Right atrium auricular region (tissue), 2 donors: ENCODE data around the gene MFSD12. TPM values are rescaled to one million over a fixed set of nuclear protein-coding genes. Genes with fewer than 3 reads are reported as not detected.

Experiments used
- DNase-seq: peaks from one replicate; pipeline ENCODE4 v3.0.0-alpha.2; 2019; ENCODE audit warnings: low spot score
- H3K27ac ChIP-seq, 2 donors: fragments of 200-600 bp; sonication (generic); 1 replicate in 1 of 2; 2 replicates in 1 of 2; pipeline ENCODE4 v1.5.1; 2016 to 2019
- H3K27me3 ChIP-seq, 2 donors: fragments of 200-600 bp; sonication (generic); one replicate each; pipeline versions ENCODE4 v1.5.1 to v1.6.0; 2017 to 2019
- H3K36me3 ChIP-seq: fragments of 200-600 bp; sonication (generic); one replicate; pipeline ENCODE4 v1.5.1; 2016
- H3K4me1 ChIP-seq, 2 donors: fragments of 200-600 bp; sonication (generic); one replicate each; pipeline versions ENCODE4 v1.5.1 to v1.6.0; 2017 to 2019
- H3K4me3 ChIP-seq, 2 donors: fragments of 200-600 bp; sonication (generic); 1 replicate in 1 of 2; 2 replicates in 1 of 2; pipeline ENCODE4 v1.5.1; 2017 to 2019; ENCODE audit warnings: mild to moderate bottlenecking in 1 of 2, moderate library complexity in 1 of 2
- H3K9me3 ChIP-seq, 2 donors: fragments of 200-600 bp; sonication (generic); one replicate each; pipeline ENCODE4 v1.5.1; 2019
- CTCF ChIP-seq, 2 donors: fragments of 200-600 bp; sonication (generic); IDR thresholded peaks; one replicate each; pipeline ENCODE4 v1.5.1; 2019; ENCODE audit warnings: antibody characterized with exemption in 2 of 2
- total RNA-seq, 2 donors: library from RNA; depleted of rRNA; stranded (reverse); fragments of >200 nt; gene quantifications; one replicate each; pipeline ENCODE4 v1.1.0, GENCODE V29; 2016

The MFSD12 gene
- total RNA-seq, 2 donors from 2014 or later, result 15.8 to 35.4 TPM

DNA sequence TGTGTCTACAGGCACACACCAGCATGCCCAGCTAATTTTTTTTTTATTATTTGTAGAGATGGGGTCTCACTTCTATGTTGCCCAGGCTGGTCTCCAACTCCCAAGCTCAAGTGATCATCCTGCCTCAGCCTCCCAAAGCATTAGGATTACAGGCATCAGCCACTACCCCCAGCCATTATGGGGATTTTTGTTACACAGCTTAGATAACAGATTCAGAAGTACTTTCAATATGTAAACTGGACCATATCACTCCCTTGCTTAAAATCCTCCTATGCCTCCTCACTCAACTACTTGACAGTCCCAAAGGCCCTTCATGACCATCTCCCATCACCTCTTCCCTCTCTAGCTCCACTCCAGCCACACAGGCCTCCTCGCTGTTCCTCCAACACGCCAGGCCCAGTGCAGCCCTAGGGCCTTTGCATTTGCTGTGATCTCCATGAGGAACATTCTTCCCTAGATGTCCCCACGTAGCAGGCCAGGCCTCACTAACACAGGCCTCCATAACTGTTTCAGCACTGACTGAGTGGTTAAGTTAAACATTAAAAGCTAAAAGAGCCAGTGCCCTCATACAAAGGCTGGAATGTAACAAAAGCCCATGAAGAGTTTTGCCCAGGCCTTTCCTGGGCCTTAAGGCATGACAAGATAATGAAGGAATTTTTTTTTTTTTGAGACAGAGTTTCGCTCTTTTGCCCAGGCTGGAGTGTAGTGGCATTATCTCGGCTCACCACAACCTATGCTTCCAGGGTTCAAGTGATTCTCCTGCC is 59.4 kb downstream of the MFSD12 start:
- DNase-seq, result no peak

GRCh38 chr19:3496392-3497273 is 60.8 kb downstream of the MFSD12 start:
- DNase-seq, result no peak

More for the DNA sequence above, 59.4 kb downstream of the MFSD12 start:
- Histone ChIP-seq H3K9me3 (no peaks in the 10 kb centered on the region), H3K36me3 (peaks cover 24% of the 10 kb centered on the region), H3K4me3 (no peak overlapping the region), H3K27me3 (no peaks in the 10 kb centered on the region), H3K27ac (no peak overlapping the region), H3K4me1 (peaks cover 0 to 12% of the 10 kb centered on the region in 2 donors)
- no peak for TF ChIP-seq CTCF (IDR thresholded peaks at IDR 0.05)

GRCh38 chr19:3494559-3494958 is 62.8 kb downstream of the MFSD12 start:
- Histone ChIP-seq H3K9me3 (no peaks in the 10 kb centered on the region), H3K27ac (no peak overlapping the region), H3K4me3 (no peak overlapping the region), H3K36me3 (peaks cover 41% of the 10 kb centered on the region), H3K4me1 (peaks cover 0 to 3% of the 10 kb centered on the region in 2 donors), H3K27me3 (no peaks in the 10 kb centered on the region)
- DNase-seq, result no peak
- TF ChIP-seq CTCF (IDR thresholded peaks at IDR 0.05), result no peak

More at GRCh38 chr19:3496392-3497273, 60.8 kb downstream of the MFSD12 start:
- H3K36me3 ChIP-seq, result peaks cover 35% of the 10 kb centered on the region
- H3K4me1 ChIP-seq, result peaks cover 0 to 12% of the 10 kb centered on the region in 2 donors
- no peak overlapping the region for H3K27ac ChIP-seq
- no peak overlapping the region for H3K4me3 ChIP-seq
- H3K27me3 ChIP-seq, result no peaks in the 10 kb centered on the region
- H3K9me3 ChIP-seq, result no peaks in the 10 kb centered on the region
- TF ChIP-seq CTCF (IDR thresholded peaks at IDR 0.05), result no peak

Other genes with a start within 250 kb of the MFSD12 start
- 100 to 1,000 TPM; 111 to 196 TPM for gene NFIC, start 191.0 kb downstream of the MFSD12 start, total RNA-seq
- gene SMIM24, start 77.1 kb downstream of the MFSD12 start, total RNA-seq, result not detected
- gene SMIM44, start 74.1 kb downstream of the MFSD12 start, total RNA-seq, result not detected
- gene DOHH, start 56.9 kb downstream of the MFSD12 start, total RNA-seq, result 10 to 100 TPM; 14.1 to 18.4 TPM
- gene FZR1, start 51.3 kb downstream of the MFSD12 start, total RNA-seq, result 10 to 100 TPM; 20.6 to 21.7 TPM
- not detected for gene TEKTIP1, start 18.4 kb downstream of the MFSD12 start, total RNA-seq
- gene HMG20B, start 15.4 kb upstream of the MFSD12 start, total RNA-seq, result 10 to 100 TPM; 51.8 to 52.5 TPM
- gene GIPC3, start 27.9 kb upstream of the MFSD12 start, total RNA-seq, result 1 to 10 TPM in 1 of 2 donors, under 1 TPM in 1; 0.96 to 1.5 TPM
- 1 to 10 TPM in 1 of 2 donors, under 1 TPM in 1; 0.67 to 1.1 TPM for gene TBXA2R, start 49.3 kb upstream of the MFSD12 start, total RNA-seq
- 10 to 100 TPM; 11.2 to 22.8 TPM for gene CACTIN, start 69.2 kb upstream of the MFSD12 start, total RNA-seq
- 10 to 100 TPM; 31.3 to 45.8 TPM for gene PIP5K1C, start 142.9 kb upstream of the MFSD12 start, total RNA-seq
- 1 to 10 TPM in 1 of 2 donors, not detected in 1; 1.1 TPM for gene TJP3, start 150.8 kb upstream of the MFSD12 start, total RNA-seq
- 10 to 100 TPM; 14.7 to 24.8 TPM for gene APBA3, start 204.1 kb upstream of the MFSD12 start, total RNA-seq
- 10 to 100 TPM; 81.0 to 84.4 TPM for gene MRPL54, start 205.1 kb upstream of the MFSD12 start, total RNA-seq
- not detected for gene RAX2, start 214.6 kb upstream of the MFSD12 start, total RNA-seq
- 1 to 10 TPM in 1 of 2 donors, under 1 TPM in 1; 0.26 to 1.5 TPM for gene MATK, start 228.8 kb upstream of the MFSD12 start, total RNA-seq